ENCODE data around the gene SCLT1. TPM values are rescaled to one million over a fixed set of nuclear protein-coding genes. Genes with fewer than 3 reads are reported as not detected.

Gene SCLT1
- polyA plus RNA-seq, 1 donor (not counting 4 experiments of a cell fraction or from before 2014, with no cell fraction given), result 5.8 TPM

DNA sequence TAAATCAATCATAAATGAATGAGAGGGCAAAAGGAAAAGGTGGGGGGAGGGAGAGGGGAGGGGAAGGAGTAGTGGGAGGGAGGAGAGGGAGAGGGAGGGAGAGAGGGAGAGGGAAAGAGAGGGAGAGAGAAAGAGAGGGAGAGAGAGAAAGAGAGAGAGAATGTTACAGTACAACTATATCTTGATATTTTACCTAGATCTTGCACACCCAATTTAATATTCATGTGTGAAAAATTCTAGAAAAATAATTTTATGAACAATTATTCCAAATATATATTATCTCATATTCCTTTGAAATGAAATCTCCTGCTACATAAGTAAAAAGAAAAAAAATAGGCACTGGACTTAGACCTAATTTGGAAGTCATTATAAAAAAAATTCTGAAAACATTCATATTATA lies 120.0 kb downstream of the SCLT1 start:
- H3K9me3 ChIP-seq (ENCODE audit: control insufficient read depth, low read depth, low read length), result no peaks in the 10 kb centered on the region
- no peaks in the 10 kb centered on the region for H4K20me1 ChIP-seq (ENCODE audit: control insufficient read depth, extremely low read depth, insufficient read depth, low read length)
- FAIRE-seq (no peak), DNase-seq (ENCODE audit: low read depth, low spot score) (no peak)
- H3K79me2 ChIP-seq (ENCODE audit: control insufficient read depth, insufficient read depth, low read length), result no peaks in the 10 kb centered on the region
- H3K4me3 ChIP-seq (ENCODE audit: control insufficient read depth in 2 of 3, extremely low read depth in 1 of 3, insufficient read depth in 2 of 3, low read depth in 1 of 3, low read length in 3 of 3), result no peak overlapping the region
- no peaks in the 10 kb centered on the region for H3K9me1 ChIP-seq (ENCODE audit: control insufficient read depth, extremely low read depth, insufficient read depth, low read length)
- H3K9ac ChIP-seq (ENCODE audit: control insufficient read depth, extremely low read depth, insufficient read depth, low read length), result no peak overlapping the region
- no peaks in the 10 kb centered on the region for H3K4me1 ChIP-seq (ENCODE audit: control insufficient read depth, extremely low read depth, insufficient read depth, low read length)
- dilution Hi-C loops (cut with MboI; ENCODE audit: extremely low pct_ligation_motif_present, low sequenced_read_pairs), result no loop called here
- H3K27me3 ChIP-seq (ENCODE audit: control insufficient read depth, extremely low read depth, insufficient read depth, low read length), result no peaks in the 10 kb centered on the region
- no peaks in the 10 kb centered on the region for H3K36me3 ChIP-seq (ENCODE audit: control insufficient read depth in 2 of 2, extremely low read depth in 1 of 2, insufficient read depth in 2 of 2, low read length in 2 of 2)
- H2AFZ ChIP-seq (ENCODE audit: control insufficient read depth, low read length), result no peak overlapping the region
- no peak overlapping the region for H3K27ac ChIP-seq (ENCODE audit: control insufficient read depth, insufficient read depth, low read length)
- H3K4me2 ChIP-seq (ENCODE audit: control insufficient read depth, extremely low read depth, insufficient read depth, low read depth, low read length), result no peak overlapping the region
- TF ChIP-seq, protein P1, sequence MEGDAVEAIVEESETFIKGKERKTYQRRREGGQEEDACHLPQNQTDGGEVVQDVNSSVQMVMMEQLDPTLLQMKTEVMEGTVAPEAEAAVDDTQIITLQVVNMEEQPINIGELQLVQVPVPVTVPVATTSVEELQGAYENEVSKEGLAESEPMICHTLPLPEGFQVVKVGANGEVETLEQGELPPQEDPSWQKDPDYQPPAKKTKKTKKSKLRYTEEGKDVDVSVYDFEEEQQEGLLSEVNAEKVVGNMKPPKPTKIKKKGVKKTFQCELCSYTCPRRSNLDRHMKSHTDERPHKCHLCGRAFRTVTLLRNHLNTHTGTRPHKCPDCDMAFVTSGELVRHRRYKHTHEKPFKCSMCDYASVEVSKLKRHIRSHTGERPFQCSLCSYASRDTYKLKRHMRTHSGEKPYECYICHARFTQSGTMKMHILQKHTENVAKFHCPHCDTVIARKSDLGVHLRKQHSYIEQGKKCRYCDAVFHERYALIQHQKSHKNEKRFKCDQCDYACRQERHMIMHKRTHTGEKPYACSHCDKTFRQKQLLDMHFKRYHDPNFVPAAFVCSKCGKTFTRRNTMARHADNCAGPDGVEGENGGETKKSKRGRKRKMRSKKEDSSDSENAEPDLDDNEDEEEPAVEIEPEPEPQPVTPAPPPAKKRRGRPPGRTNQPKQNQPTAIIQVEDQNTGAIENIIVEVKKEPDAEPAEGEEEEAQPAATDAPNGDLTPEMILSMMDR (optimal IDR thresholded peaks at IDR 0.05 in 1 of 3, IDR thresholded peaks at IDR 0.05 in 1 of 3, conservative IDR thresholded peaks at IDR 0.05 in 1 of 3; ENCODE audit: extremely low read depth in 1 of 3, insufficient read depth in 2 of 3, low read length in 3 of 3), result no peak
- TF ChIP-seq EZH2 (IDR thresholded peaks at IDR 0.05; ENCODE audit: low read length), result no peak

DNA sequence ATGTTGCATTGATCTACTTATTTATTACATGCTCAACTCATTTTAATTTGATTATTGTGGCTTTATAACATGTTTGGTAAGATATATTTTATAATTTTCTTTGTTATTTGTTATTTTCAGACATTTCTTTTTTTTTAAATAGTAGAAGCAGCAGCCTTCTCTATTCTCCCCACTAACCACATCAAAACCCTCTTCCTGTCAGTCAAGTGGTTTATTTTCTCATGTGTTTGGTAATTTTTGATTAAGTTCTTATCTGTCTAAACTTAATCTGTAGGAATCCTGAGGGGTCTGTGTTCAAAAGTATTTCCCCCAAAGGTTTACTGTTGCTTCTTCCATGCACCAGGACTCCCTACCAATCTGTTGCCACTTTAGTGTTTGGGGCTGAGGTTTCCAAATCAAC lies 131.9 kb downstream of the SCLT1 start:
- H3K4me2 ChIP-seq (ENCODE audit: control insufficient read depth, extremely low read depth, insufficient read depth, low read depth, low read length), result no peak overlapping the region
- no peaks in the 10 kb centered on the region for H3K79me2 ChIP-seq (ENCODE audit: control insufficient read depth, insufficient read depth, low read length)
- H3K9ac ChIP-seq (ENCODE audit: control insufficient read depth, extremely low read depth, insufficient read depth, low read length), result no peak overlapping the region
- no peaks in the 10 kb centered on the region for H3K9me1 ChIP-seq (ENCODE audit: control insufficient read depth, extremely low read depth, insufficient read depth, low read length)
- DNase-seq (ENCODE audit: low read depth, low spot score) (no peak), FAIRE-seq (no peak)
- no peak overlapping the region for H2AFZ ChIP-seq (ENCODE audit: control insufficient read depth, low read length)
- dilution Hi-C loops (cut with MboI; ENCODE audit: extremely low pct_ligation_motif_present, low sequenced_read_pairs), result no loop called here
- no peaks in the 10 kb centered on the region for H3K36me3 ChIP-seq (ENCODE audit: control insufficient read depth in 2 of 2, extremely low read depth in 1 of 2, insufficient read depth in 2 of 2, low read length in 2 of 2)
- H3K4me3 ChIP-seq (ENCODE audit: control insufficient read depth in 2 of 3, extremely low read depth in 1 of 3, insufficient read depth in 2 of 3, low read depth in 1 of 3, low read length in 3 of 3), result no peak overlapping the region
- H3K27me3 ChIP-seq (ENCODE audit: control insufficient read depth, extremely low read depth, insufficient read depth, low read length), result no peaks in the 10 kb centered on the region
- no peaks in the 10 kb centered on the region for H4K20me1 ChIP-seq (ENCODE audit: control insufficient read depth, extremely low read depth, insufficient read depth, low read length)
- H3K27ac ChIP-seq (ENCODE audit: control insufficient read depth, insufficient read depth, low read length), result no peak overlapping the region
- H3K4me1 ChIP-seq (ENCODE audit: control insufficient read depth, extremely low read depth, insufficient read depth, low read length), result no peaks in the 10 kb centered on the region
- H3K9me3 ChIP-seq (ENCODE audit: control insufficient read depth, low read depth, low read length), result no peaks in the 10 kb centered on the region
- TF ChIP-seq, protein P1 (optimal IDR thresholded peaks at IDR 0.05 in 1 of 3, IDR thresholded peaks at IDR 0.05 in 1 of 3, conservative IDR thresholded peaks at IDR 0.05 in 1 of 3; ENCODE audit: extremely low read depth in 1 of 3, insufficient read depth in 2 of 3, low read length in 3 of 3), result no peak
- no peak for TF ChIP-seq EZH2 (IDR thresholded peaks at IDR 0.05; ENCODE audit: low read length)

All from keratinocyte (primary cell).